Gastrocnemius medialis (tissue), 4 donors: ENCODE measurements around the gene DHCR24. TPM values are rescaled to one million over a fixed set of nuclear protein-coding genes. Genes with fewer than 3 reads are reported as not detected.

Source experiments
- ATAC-seq, 2 donors: fragments of 150-250 bp; one replicate each; pipeline ENCODE4 v1.9.1; 2016
- DNase-seq, 2 donors: peaks; one replicate each; pipeline ENCODE4 v3.0.0-alpha.2; 2019
- H3K27ac ChIP-seq, 4 donors: fragments of 200-600 bp; sonication (generic); 1 replicate in 1 of 4; 2 replicates in 3 of 4; pipeline ENCODE4 v1.5.1; 2016 to 2018; ENCODE audit warnings: mild to moderate bottlenecking in 2 of 4, moderate library complexity in 1 of 4
- H3K27me3 ChIP-seq, 3 donors: fragments of 200-600 bp; sonication (generic) in 2 of 3; 1 replicate in 1 of 3; 2 replicates in 2 of 3; pipeline versions ENCODE4 v1.5.1 to v1.6.0; 2016 to 2019; ENCODE audit warnings: mild to moderate bottlenecking in 1 of 3, moderate library complexity in 1 of 3
- H3K36me3 ChIP-seq, 2 donors: fragments of 200-600 bp; sonication (generic) in 1 of 2; one replicate each; pipeline ENCODE4 v1.5.1; 2017 to 2018
- H3K4me1 ChIP-seq, 2 donors: fragments of 200-600 bp; sonication (generic) in 1 of 2; one replicate each; pipeline ENCODE4 v1.5.1; 2016 to 2017; ENCODE audit warnings: mild to moderate bottlenecking in 2 of 2
- H3K4me3 ChIP-seq, 4 donors: fragments of 200-600 bp; sonication (generic) in 3 of 4; 1 replicate in 1 of 4; 2 replicates in 3 of 4; pipeline ENCODE4 v1.5.1; 2016 to 2019; ENCODE audit warnings: mild to moderate bottlenecking in 2 of 4
- H3K9me3 ChIP-seq, 3 donors: fragments of 200-600 bp; sonication (generic) in 2 of 3; 1 replicate in 1 of 3; 2 replicates in 2 of 3; pipeline ENCODE4 v1.5.1; 2016 to 2019
- CTCF ChIP-seq, 5 experiments: fragments of 450-650 bp in 3 of 5; fragments of 200-600 bp in 2 of 5; sonication (generic) in 2 of 5; IDR thresholded peaks in 4 of 5; conservative IDR thresholded peaks in 1 of 5; 1 replicate in 4 of 5; 2 replicates in 1 of 5; pipeline ENCODE4 v1.5.1; 2016 to 2019; ENCODE audit warnings: antibody characterized with exemption in 5 of 5, mild to moderate bottlenecking in 3 of 5, moderate library complexity in 3 of 5
- POLR2A ChIP-seq, 2 donors: fragments of 450-650 bp; IDR thresholded peaks; one replicate each; pipeline ENCODE4 v1.6.1; 2017; ENCODE audit warnings: antibody characterized with exemption in 2 of 2, mild to moderate bottlenecking in 2 of 2, moderate library complexity in 2 of 2
- in situ Hi-C, 4 donors: fragments of 200-750 bp; cut with MboI; loops; one replicate each; pipeline versions ENCODE4 v1.15.0 to v1.8.0; 2017; ENCODE audit warnings: low sequenced_read_pairs in 4 of 4
- intact Hi-C: fragments of 100-400 bp; cut with DNase I; formaldehyde crosslinking; loops from one replicate; pipeline ENCODE4 v1.15.1; 2023; ENCODE audit warnings: low total_unique reads
- total RNA-seq, 4 donors: library from RNA; depleted of rRNA; stranded (reverse); fragments of >200 nt; gene quantifications; one replicate each; pipeline versions ENCODE4 v1.1.0 to v1.2.3, GENCODE V29; 2016

DHCR24 gene
- total RNA-seq, 4 donors from 2014 or later: 155 to 362 (median 207) TPM

DNA sequence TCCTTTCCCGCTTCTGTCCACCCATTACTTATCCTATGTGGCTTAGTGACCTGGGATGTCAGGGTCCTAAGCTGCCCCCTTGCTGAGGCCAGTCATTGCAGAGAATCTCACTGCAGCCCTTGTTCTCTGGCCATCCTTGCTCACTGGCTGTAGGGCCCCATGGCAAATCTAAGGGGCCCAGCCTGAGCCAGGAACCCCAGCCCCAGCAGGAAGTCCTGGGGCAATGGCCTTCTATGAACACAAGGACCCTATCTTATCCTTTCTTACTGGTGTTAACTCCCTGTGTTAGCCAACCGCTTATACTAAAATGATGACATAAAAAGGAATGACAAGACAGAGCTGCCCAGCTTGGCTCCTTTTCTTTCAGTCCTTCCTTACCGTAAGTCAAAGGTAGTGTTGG lies 29.9 kb downstream of the DHCR24 start:
- ATAC-seq (peak in 1 of 2 donors; percentile 63), DNase-seq (no peak)
- H3K36me3 ChIP-seq: peaks cover 0 to 17% of the 10 kb centered on the region in 2 donors
- H3K4me1 ChIP-seq: peaks cover 30 to 36% of the 10 kb centered on the region in 2 donors
- no peaks in the 10 kb centered on the region for H3K27me3 ChIP-seq
- no peak for TF ChIP-seq CTCF (IDR thresholded peaks at IDR 0.05 in 4 of 5, conservative IDR thresholded peaks at IDR 0.05 in 1 of 5)
- no peak for TF ChIP-seq POLR2A (IDR thresholded peaks at IDR 0.05)
- no peaks in the 10 kb centered on the region for H3K9me3 ChIP-seq
- H3K27ac ChIP-seq: peak overlapping the region; percentile 46 to 83 (median 66)
- in situ Hi-C loops: no loop called here
- intact Hi-C loops: no loop called here
- no peak overlapping the region for H3K4me3 ChIP-seq

DNA sequence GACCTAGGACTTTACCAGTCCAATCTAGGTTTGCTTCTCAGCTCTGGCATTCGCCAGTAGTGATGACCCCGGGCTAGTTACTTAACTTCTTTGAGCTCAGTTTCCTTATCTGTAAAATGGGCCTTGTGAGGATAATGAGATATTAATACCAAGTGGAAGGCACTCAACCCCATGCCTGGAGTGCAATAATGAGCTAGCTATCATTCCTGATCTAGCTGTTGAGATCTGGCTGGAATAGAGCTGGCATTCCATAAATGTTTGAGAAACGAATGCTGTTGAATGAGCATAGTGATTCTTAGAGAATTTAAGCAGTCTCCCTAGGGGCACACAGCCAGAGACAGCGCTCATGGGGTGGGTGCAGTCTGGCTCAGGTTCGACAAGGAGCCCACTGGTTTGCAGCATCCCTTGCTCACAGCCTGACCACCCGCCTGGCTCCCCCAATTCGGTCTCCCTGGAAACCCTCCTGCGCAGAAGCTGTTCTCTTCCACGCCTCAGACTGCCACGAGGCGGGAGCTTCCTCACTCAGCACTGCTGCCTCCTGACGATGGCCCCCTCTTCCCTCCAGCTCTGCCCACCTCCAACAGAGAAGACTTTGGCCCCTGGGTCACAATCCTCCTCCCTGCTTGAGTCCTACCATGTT lies 32.5 kb downstream of the DHCR24 start:
- intact Hi-C loops (no loop called here), in situ Hi-C loops (no loop called here)
- no peak overlapping the region for H3K4me3 ChIP-seq
- no peak for ATAC-seq
- H3K36me3 ChIP-seq: peaks cover 0 to 36% of the 10 kb centered on the region in 2 donors
- DNase-seq: no peak
- no peaks in the 10 kb centered on the region for H3K9me3 ChIP-seq
- TF ChIP-seq POLR2A (IDR thresholded peaks at IDR 0.05) (no peak), CTCF (IDR thresholded peaks at IDR 0.05 in 4 of 5, conservative IDR thresholded peaks at IDR 0.05 in 1 of 5) (no peak)
- H3K4me1 ChIP-seq: peaks cover 21 to 28% of the 10 kb centered on the region in 2 donors
- H3K27ac ChIP-seq: no peak overlapping the region
- no peaks in the 10 kb centered on the region for H3K27me3 ChIP-seq

DNA sequence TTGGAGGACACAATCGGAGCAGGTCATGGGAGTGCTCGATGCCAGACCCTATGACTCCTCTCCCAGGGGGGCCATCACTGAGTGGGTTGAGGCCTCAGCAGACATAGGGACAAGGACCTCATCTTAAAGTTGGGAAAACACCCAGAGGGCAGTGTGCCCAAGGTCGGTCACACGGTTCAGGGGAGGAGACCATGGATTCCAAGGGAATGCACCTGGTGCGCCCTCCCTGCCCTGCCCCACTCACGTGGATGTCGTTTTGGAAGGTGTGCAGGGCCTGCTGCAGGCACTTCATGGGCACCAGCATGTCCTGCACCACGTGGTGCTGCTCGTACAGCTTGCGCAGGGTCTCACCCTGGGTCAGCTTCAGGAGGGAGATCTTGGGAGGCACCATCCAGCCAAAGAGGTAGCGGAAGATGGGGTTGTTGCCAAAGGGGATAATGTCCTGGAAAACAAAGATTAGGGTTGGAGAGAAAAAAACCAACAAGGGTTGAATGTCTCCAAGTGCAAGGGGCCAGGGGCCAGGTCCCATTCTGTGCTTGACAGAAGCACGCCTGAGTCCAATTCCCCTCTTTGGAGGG lies 33.1 kb downstream of the DHCR24 start:
- Histone ChIP-seq H3K36me3 (peaks cover 0 to 36% of the 10 kb centered on the region in 2 donors), H3K9me3 (no peaks in the 10 kb centered on the region), H3K27ac (no peak overlapping the region), H3K4me1 (peaks cover 21 to 28% of the 10 kb centered on the region in 2 donors), H3K4me3 (no peak overlapping the region), H3K27me3 (no peaks in the 10 kb centered on the region)
- DNase-seq (no peak), ATAC-seq (no peak)
- intact Hi-C loops (no loop called here), in situ Hi-C loops (no loop called here)
- TF ChIP-seq CTCF (IDR thresholded peaks at IDR 0.05 in 4 of 5, conservative IDR thresholded peaks at IDR 0.05 in 1 of 5) (no peak), POLR2A (IDR thresholded peaks at IDR 0.05) (no peak)

GRCh38 chr1:54853096-54853792 lies 33.8 kb downstream of the DHCR24 start:
- in situ Hi-C loops: no loop called here
- H3K27ac ChIP-seq: no peak overlapping the region
- H3K4me3 ChIP-seq: no peak overlapping the region
- H3K4me1 ChIP-seq: peaks cover 20 to 22% of the 10 kb centered on the region in 2 donors
- peaks cover 0 to 41% of the 10 kb centered on the region in 2 donors for H3K36me3 ChIP-seq
- H3K27me3 ChIP-seq: no peaks in the 10 kb centered on the region
- ATAC-seq (no peak), DNase-seq (no peak)
- intact Hi-C loops: no loop called here
- no peak for TF ChIP-seq CTCF (IDR thresholded peaks at IDR 0.05 in 4 of 5, conservative IDR thresholded peaks at IDR 0.05 in 1 of 5)
- TF ChIP-seq POLR2A (IDR thresholded peaks at IDR 0.05): no peak
- H3K9me3 ChIP-seq: no peaks in the 10 kb centered on the region
